Fibroblast of lung (primary cell): ENCODE results near the gene TAF11.

Experiments
- EZH2 ChIP-seq: IDR thresholded peaks from 2 replicates; pipeline ENCODE4 v1.5.1; 2012; ENCODE audit warnings: low read length, control low read depth, mild to moderate bottlenecking; ENCODE audit errors: missing control alignments
- TF ChIP-seq, protein P1 (sequence below), 2 donors: IDR thresholded peaks in 1 of 2; conservative IDR thresholded peaks in 1 of 2; 1 replicate in 1 of 2; 2 replicates in 1 of 2; pipeline ENCODE4 v1.5.1; 2011 to 2012; ENCODE audit warnings: low read length in 2 of 2, control low read depth in 1 of 2, inconsistent platforms in 1 of 2, low read depth in 1 of 2, mild to moderate bottlenecking in 1 of 2

DNA sequence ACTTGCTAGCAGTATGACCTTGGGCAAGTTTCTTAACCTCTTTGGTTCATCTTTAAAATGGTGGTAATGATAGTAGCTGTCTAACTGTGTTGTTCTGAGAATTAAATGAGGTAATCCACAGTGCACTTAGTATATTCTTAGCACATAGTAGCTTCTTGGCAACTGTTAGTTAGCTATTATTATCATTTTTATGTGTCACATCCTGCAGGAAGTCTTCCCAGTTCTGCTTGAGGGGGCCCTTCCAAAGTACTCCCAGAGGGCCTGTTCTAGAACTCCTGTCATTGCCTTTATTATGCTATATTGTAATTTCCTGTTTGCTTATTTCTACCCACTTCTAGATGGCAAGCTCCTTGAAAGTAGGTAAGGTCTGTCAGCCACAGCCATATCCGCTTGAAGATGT, 31.8 kb upstream of the TAF11 start:
- TF ChIP-seq, protein P1, sequence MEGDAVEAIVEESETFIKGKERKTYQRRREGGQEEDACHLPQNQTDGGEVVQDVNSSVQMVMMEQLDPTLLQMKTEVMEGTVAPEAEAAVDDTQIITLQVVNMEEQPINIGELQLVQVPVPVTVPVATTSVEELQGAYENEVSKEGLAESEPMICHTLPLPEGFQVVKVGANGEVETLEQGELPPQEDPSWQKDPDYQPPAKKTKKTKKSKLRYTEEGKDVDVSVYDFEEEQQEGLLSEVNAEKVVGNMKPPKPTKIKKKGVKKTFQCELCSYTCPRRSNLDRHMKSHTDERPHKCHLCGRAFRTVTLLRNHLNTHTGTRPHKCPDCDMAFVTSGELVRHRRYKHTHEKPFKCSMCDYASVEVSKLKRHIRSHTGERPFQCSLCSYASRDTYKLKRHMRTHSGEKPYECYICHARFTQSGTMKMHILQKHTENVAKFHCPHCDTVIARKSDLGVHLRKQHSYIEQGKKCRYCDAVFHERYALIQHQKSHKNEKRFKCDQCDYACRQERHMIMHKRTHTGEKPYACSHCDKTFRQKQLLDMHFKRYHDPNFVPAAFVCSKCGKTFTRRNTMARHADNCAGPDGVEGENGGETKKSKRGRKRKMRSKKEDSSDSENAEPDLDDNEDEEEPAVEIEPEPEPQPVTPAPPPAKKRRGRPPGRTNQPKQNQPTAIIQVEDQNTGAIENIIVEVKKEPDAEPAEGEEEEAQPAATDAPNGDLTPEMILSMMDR (conservative IDR thresholded peaks at IDR 0.05 in 1 of 2, IDR thresholded peaks at IDR 0.05 in 1 of 2; ENCODE audit: low read depth in 1 of 2, low read length in 2 of 2) = no peak
- TF ChIP-seq EZH2 = no peak
